ENCODE results near the gene CYYR1.
"Not testable (repeated sequence)": the region's sequence is repeated elsewhere in the genome, so short reads cannot be mapped to it uniquely, and the experiment has no call there.

Gene CYYR1

DNA sequence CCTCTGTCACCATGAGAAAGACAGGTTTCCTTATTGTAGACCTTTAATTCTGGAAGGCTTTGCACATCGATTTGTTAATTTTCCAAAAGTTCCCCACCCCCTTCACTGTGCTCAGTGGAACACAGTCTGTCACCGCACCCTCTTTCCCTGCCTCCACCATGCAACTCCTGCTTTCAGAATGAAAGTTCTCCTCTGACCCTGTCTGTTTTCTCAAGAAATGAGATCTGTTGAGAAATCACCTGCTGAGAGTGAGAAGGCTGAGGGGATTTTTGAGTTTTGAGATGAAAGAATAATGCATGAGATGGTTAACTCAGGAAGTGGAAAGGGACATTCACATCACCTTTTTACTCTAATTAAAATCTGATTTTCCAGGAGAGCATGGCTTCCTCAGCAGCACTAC, 99.6 kb downstream of the CYYR1 start:
- H3K4me3 ChIP-seq (ENCODE audit: low read length) = no peak overlapping the region
- TF ChIP-seq, protein P1, sequence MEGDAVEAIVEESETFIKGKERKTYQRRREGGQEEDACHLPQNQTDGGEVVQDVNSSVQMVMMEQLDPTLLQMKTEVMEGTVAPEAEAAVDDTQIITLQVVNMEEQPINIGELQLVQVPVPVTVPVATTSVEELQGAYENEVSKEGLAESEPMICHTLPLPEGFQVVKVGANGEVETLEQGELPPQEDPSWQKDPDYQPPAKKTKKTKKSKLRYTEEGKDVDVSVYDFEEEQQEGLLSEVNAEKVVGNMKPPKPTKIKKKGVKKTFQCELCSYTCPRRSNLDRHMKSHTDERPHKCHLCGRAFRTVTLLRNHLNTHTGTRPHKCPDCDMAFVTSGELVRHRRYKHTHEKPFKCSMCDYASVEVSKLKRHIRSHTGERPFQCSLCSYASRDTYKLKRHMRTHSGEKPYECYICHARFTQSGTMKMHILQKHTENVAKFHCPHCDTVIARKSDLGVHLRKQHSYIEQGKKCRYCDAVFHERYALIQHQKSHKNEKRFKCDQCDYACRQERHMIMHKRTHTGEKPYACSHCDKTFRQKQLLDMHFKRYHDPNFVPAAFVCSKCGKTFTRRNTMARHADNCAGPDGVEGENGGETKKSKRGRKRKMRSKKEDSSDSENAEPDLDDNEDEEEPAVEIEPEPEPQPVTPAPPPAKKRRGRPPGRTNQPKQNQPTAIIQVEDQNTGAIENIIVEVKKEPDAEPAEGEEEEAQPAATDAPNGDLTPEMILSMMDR (conservative IDR thresholded peaks at IDR 0.05; ENCODE audit: low read length) = no peak
- no peak for DNase-seq (ENCODE audit: low read depth)

DNA sequence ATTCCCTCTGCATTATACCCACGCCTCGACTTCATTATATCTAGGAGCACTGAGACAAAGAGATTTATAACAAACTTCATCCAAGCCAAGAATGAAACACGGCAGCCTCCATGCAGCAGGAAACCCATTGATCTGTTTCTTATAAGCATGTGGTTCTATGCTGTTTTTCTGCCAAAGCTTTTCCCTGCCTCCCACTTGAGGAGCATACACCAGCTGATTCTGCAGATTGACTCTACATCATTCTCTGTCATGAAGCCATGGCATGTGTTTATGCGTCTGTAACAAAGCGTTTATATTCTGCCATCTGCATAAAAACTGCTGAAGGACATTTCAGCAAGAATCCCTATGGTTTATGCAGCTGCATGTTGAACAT, 102.0 kb downstream of the CYYR1 start:
- no peak overlapping the region for H3K4me3 ChIP-seq (ENCODE audit: low read length)
- TF ChIP-seq, protein P1 (conservative IDR thresholded peaks at IDR 0.05; ENCODE audit: low read length) = no peak
- DNase-seq (ENCODE audit: low read depth) = peak; percentile 13

DNA sequence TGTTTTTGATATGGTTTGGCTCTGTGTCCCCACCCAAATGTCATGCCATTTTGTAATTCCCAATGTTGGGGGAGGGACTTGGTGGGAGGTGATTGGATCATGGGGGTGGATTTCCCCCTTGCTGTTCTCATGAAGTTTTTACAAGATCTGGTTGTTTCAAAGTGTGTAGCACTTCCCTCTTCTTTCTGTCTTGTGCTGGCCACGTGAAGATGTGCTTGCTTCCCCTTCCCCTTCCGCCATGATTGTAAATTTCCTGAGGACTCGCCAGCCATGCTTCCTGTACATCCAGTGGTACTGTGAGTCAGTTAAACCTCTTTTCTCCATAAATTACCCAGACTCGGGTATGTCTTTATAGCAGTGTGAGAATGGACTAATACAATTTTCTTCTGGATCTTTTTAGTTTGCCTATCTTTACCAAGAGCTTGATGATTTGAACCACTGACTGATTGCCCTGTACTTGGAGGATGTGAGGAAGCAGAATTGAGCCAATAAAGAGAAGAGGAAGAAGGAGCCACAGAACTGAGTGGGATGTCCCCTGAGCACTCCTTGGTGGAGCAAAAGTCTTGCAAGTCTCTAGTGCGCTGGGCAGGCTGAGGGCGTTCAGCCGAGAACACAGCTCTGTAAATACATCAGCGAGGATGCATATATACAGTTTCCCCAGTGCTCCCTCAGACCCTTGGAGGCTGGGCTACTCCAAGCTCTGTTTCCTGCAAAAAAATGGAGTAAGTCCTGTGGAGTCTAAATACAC, 102.6 kb downstream of the CYYR1 start:
- no peak overlapping the region for H3K4me3 ChIP-seq (ENCODE audit: low read length)
- DNase-seq (ENCODE audit: low read depth) = no peak
- TF ChIP-seq, protein P1 (conservative IDR thresholded peaks at IDR 0.05; ENCODE audit: low read length) = no peak

DNA sequence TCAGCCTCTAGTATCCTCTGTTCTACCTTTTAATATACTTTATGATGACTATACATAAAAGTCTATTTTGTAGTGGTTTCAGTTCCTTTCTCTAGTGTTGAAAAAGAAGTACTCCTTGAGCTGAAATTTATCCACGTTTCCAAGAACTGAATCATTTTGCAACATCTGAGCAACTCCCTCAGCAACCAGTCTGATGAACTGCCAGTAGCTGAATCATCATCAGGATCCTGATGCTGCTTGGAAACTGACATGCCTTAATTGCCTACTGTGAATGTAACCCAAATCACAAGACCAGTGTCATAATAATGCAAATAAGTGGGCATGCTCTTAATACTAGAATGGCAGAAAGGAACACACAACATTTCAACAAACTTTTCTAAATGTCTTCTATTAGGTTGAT, 103.3 kb downstream of the CYYR1 start:
- DNase-seq (ENCODE audit: low read depth) = peak; percentile 94
- TF ChIP-seq, protein P1 (conservative IDR thresholded peaks at IDR 0.05; ENCODE audit: low read length) = no peak
- no peak overlapping the region for H3K4me3 ChIP-seq (ENCODE audit: low read length)

DNA sequence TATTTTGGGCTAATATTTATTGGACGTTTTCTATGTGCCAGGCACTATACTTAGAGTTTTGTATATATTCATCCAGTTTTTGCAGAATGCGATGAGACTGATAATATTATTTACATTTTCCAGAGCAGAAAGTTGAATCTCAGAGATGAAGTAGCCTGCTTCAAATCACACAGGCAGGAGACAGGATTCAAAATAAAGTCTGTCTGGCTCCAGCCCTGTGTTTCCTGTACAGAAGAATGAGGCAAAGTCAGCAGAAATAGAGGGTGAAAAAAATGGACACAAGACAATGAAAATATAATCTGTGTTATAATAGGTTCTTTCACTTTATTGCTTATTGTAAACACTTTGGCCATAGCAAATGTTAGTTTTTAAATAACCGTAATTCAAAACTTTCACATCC, 107.2 kb downstream of the CYYR1 start:
- no peak overlapping the region for H3K4me3 ChIP-seq (ENCODE audit: low read length)
- TF ChIP-seq, protein P1 (conservative IDR thresholded peaks at IDR 0.05; ENCODE audit: low read length) = no peak

DNA sequence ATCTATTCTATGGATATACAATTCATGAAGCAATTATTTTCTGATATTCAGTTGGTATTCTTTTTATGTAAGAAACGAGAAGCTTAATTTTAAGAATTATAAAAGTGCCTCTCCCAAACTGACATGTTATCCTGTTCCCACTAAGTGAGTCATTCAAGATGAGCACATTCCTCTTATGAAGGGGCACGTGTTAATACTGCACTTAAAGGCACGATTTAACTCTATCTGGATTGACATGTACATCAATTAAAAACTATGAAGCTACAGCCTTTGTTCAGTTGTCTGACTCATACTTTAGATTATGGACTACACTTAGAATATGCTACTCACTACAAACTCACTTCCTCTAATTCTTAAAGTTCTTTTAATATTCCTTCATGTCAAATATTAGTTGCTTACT, 111.6 kb downstream of the CYYR1 start:
- TF ChIP-seq, protein P1 (conservative IDR thresholded peaks at IDR 0.05; ENCODE audit: low read length) = no peak
- no peak overlapping the region for H3K4me3 ChIP-seq (ENCODE audit: low read length)
- DNase-seq (ENCODE audit: low read depth) = peak; percentile 13

More for the DNA sequence above, 107.2 kb downstream of the CYYR1 start:
- no peak for DNase-seq (ENCODE audit: low read depth)

DNA sequence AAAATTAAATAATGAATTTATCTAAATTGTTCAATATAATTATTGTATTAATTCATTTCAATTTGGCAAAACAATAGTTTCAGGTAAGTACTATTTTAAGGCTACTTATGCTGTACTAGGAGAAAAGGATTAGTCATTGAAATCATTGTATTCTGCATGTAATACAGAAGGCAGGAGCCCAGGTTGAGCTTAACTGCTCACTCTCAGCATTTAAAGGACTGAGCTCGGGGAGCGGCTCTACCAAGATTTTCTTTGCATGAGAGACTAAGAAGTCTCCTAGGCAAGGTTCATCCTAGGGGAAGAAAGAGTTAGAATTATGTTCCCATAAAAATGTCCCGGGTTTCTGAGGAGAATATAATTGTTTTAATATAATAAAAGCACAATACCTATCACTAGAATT, 112.5 kb downstream of the CYYR1 start:
- TF ChIP-seq, protein P1 (conservative IDR thresholded peaks at IDR 0.05; ENCODE audit: low read length) = no peak
- no peak overlapping the region for H3K4me3 ChIP-seq (ENCODE audit: low read length)
- DNase-seq (ENCODE audit: low read depth) = no peak

DNA sequence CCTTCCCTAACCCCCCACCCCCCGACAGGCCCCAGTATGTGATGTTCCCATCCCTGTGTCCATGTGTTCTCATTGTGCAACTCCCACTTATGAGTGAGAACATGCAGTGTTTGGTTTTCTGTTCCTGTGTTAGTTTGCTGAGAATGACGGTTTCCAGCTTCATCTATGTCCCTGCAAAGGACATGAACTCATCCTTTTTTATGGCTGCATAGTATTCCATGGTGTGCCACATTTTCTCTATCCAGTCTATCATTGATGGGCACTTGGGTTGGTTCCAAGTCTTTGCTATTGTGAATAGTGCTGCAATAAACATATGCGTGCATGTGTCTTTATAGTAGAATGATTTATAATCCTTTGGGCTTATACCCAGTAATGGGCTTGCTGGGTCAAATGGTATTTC, 114.2 kb downstream of the CYYR1 start:
- DNase-seq (ENCODE audit: low read depth); H3K4me3 ChIP-seq (ENCODE audit: low read length): not testable (repeated sequence)

All from AG10803 (cell line).